Kidney tubule cell (primary cell): ENCODE measurements around the gene UGT2B28.
"Not testable (repeated sequence)": the region's sequence is repeated elsewhere in the genome, so short reads cannot be mapped to it uniquely, and the experiment has no call there.

Experiments used
- DNase-seq: peaks from one replicate; pipeline ENCODE4 v3.0.0-alpha.2; 2018; ENCODE audit warnings: low spot score

Gene UGT2B28

GRCh38 chr4:69280081-69280480, at the start of gene UGT2B28:
Gene UGT2B28 (plus strand): TSS chr4:69280475. CDS start chr4:69280501, 26 bp downstream.
- not testable (repeated sequence) for DNase-seq

- no peak for DNase-seq
Measured at GRCh38 chr4:69239092-69239491, 41.2 kb upstream of the UGT2B28 start.

- DNase-seq = peak; percentile 18
Measured at GRCh38 chr4:69239557-69240168, 40.6 kb upstream of the UGT2B28 start.

- DNase-seq = not testable (repeated sequence)
Measured at GRCh38 chr4:69240787-69241186, 39.5 kb upstream of the UGT2B28 start.

- not testable (repeated sequence) for DNase-seq
Measured at GRCh38 chr4:69241746-69242145, 38.5 kb upstream of the UGT2B28 start.

- not testable (repeated sequence) for DNase-seq
Measured at GRCh38 chr4:69242562-69243240, 37.6 kb upstream of the UGT2B28 start.

GRCh38 chr4:69250884-69251283, 29.4 kb upstream of the UGT2B28 start:
- DNase-seq = not testable (repeated sequence)

GRCh38 chr4:69253147-69253772, 27.0 kb upstream of the UGT2B28 start:
- not testable (repeated sequence) for DNase-seq

GRCh38 chr4:69268612-69269011, 11.7 kb upstream of the UGT2B28 start:
- DNase-seq = not testable (repeated sequence)

GRCh38 chr4:69296356-69296755, 16.1 kb downstream of the UGT2B28 start:
- DNase-seq = not testable (repeated sequence)

GRCh38 chr4:69308426-69309033, 28.3 kb downstream of the UGT2B28 start:
- DNase-seq = not testable (repeated sequence)

- not testable (repeated sequence) for DNase-seq
Measured at GRCh38 chr4:69309549-69310076, 29.3 kb downstream of the UGT2B28 start.

- DNase-seq = not testable (repeated sequence)
Measured at GRCh38 chr4:69310262-69310661, 30.0 kb downstream of the UGT2B28 start.

GRCh38 chr4:69317669-69318298, 37.5 kb downstream of the UGT2B28 start:
- peak; percentile 7 for DNase-seq

- DNase-seq = peak; percentile 42
Measured at GRCh38 chr4:69321153-69321729, 41.0 kb downstream of the UGT2B28 start.

- DNase-seq = peak; percentile 42
Measured at GRCh38 chr4:69322055-69322454, 41.8 kb downstream of the UGT2B28 start.

- no peak for DNase-seq
Measured at GRCh38 chr4:69323284-69323683, 43.0 kb downstream of the UGT2B28 start.

- no peak for DNase-seq
Measured at GRCh38 chr4:69330345-69331047, 50.2 kb downstream of the UGT2B28 start.

GRCh38 chr4:69331304-69331703, 51.0 kb downstream of the UGT2B28 start:
- peak; percentile 69 for DNase-seq

- DNase-seq = not testable (repeated sequence)
Measured at GRCh38 chr4:69335485-69335884, 55.2 kb downstream of the UGT2B28 start.

- DNase-seq = not testable (repeated sequence)
Measured at GRCh38 chr4:69343114-69343513, 62.8 kb downstream of the UGT2B28 start.
